IMR-90 (cell line): ENCODE results near the gene IYD. TPM values are rescaled to one million over a fixed set of nuclear protein-coding genes. Genes with fewer than 3 reads are reported as not detected.

Source experiments
- ATAC-seq: fragments of 200-7000 bp; cut with Tn5 transposase; 2 replicates; pipeline ENCODE4 v1.9.1; 2020; ENCODE audit warnings: low read depth, mild to moderate bottlenecking, moderate library complexity
- BruUV-seq: library from RNA; stranded (reverse); fragments of 400-500 nt; replicated peaks from 2 replicates; lab custom pipeline; 2021; lab: Mats Ljungman, UMichigan
- CTCF ChIA-PET: fragments of 300-600 bp; formaldehyde crosslinking; extraction: SDS; loops from one replicate; lab custom pipeline; 2021; ENCODE audit warnings: antibody characterized with exemption; lab: Yijun Ruan, JAX
- POLR2A ChIA-PET: fragments of 300-600 bp; sonication (Branson Sonifier 250); formaldehyde crosslinking; loops from one replicate; lab custom pipeline; 2022; ENCODE audit warnings: antibody characterized with exemption; ENCODE audit not compliant: unreplicated experiment; lab: Charles Lee
- DNase-seq: peaks from one replicate; pipeline ENCODE4 v3.0.0; 2013
- H2AFZ ChIP-seq: replicated peaks from 2 replicates; pipeline ENCODE3; 2013; ENCODE audit warnings: low read length, mild to moderate bottlenecking; ENCODE audit not compliant: poor library complexity
- H2AK5ac ChIP-seq: 2 replicates; pipeline ENCODE4 v1.6.1; 2013; ENCODE audit warnings: low read depth, low read length, inconsistent platforms
- H2AK9ac ChIP-seq: replicated peaks from 2 replicates; pipeline ENCODE3; 2013; ENCODE audit warnings: mild to moderate bottlenecking, low read depth, low read length, moderate library complexity; ENCODE audit not compliant: poor library complexity
- H2BK120ac ChIP-seq: 2 replicates; pipeline ENCODE4 v1.6.1; 2013; ENCODE audit warnings: low read depth, low read length, inconsistent platforms
- H2BK15ac ChIP-seq: 3 replicates; pipeline ENCODE4 v1.6.1; 2013; ENCODE audit warnings: low read depth, low read length, inconsistent platforms
- H2BK20ac ChIP-seq: 2 replicates; pipeline ENCODE4 v1.6.1; 2013; ENCODE audit warnings: low read depth, mild to moderate bottlenecking, inconsistent platforms, low read length, moderate library complexity
- H2BK5ac ChIP-seq: 2 replicates; pipeline ENCODE4 v1.6.1; 2013; ENCODE audit warnings: mild to moderate bottlenecking, low read depth, low read length, inconsistent platforms; ENCODE audit not compliant: poor library complexity, severe bottlenecking
- H3K14ac ChIP-seq: replicated peaks from 2 replicates; pipeline ENCODE4 v1.6.1; 2013; ENCODE audit warnings: low read depth, low read length, inconsistent platforms
- H3K18ac ChIP-seq: 2 replicates; pipeline ENCODE4 v1.6.1; 2013; ENCODE audit warnings: low read depth, low read length, control low read depth
- H3K23ac ChIP-seq: 2 replicates; pipeline ENCODE4 v1.6.1; 2013; ENCODE audit warnings: low read depth, low read length, inconsistent platforms
- H3K27ac ChIP-seq: 2 replicates; pipeline ENCODE4 v1.5.1; 2013; ENCODE audit warnings: mild to moderate bottlenecking, control low read depth, low read length; ENCODE audit not compliant: insufficient read depth
- H3K27me3 ChIP-seq: 2 replicates; pipeline ENCODE4 v1.6.1; 2013; ENCODE audit warnings: low read length; ENCODE audit not compliant: control insufficient read depth, insufficient read depth
- H3K36me3 ChIP-seq: 2 replicates; pipeline ENCODE4 v1.6.1; 2013; ENCODE audit warnings: low read length, mixed read lengths; ENCODE audit not compliant: control insufficient read depth, insufficient read depth
- H3K4ac ChIP-seq: 2 replicates; pipeline ENCODE4 v1.6.1; 2013; ENCODE audit warnings: low read depth, low read length, inconsistent platforms
- H3K4me1 ChIP-seq: 2 replicates; pipeline ENCODE4 v1.6.1; 2013; ENCODE audit warnings: low read length, mixed read lengths; ENCODE audit not compliant: control insufficient read depth, insufficient read depth
- H3K4me2 ChIP-seq: 2 replicates; pipeline ENCODE4 v1.6.1; 2013; ENCODE audit warnings: low read depth, mild to moderate bottlenecking, control low read depth, low read length, moderate library complexity
- H3K4me3 ChIP-seq: 2 replicates; pipeline ENCODE4 v1.5.1; 2013; ENCODE audit warnings: low read depth, mild to moderate bottlenecking, control low read depth, low read length, moderate library complexity; ENCODE audit not compliant: insufficient read depth
- H3K56ac ChIP-seq: 2 replicates; pipeline ENCODE4 v1.6.1; 2013; ENCODE audit warnings: low read length, inconsistent platforms; ENCODE audit not compliant: insufficient read depth; ENCODE audit errors: extremely low read depth
- H3K79me1 ChIP-seq, 2 experiments: 2 replicates each; pipeline ENCODE4 v1.6.1; 2013; ENCODE audit warnings: low read length in 2 of 2, inconsistent platforms in 1 of 2, low read depth in 1 of 2
- H3K9ac ChIP-seq: 2 replicates; pipeline ENCODE4 v1.6.1; 2013; ENCODE audit warnings: low read depth, low read length, control low read depth
- H3K9me1 ChIP-seq: 2 replicates; pipeline ENCODE4 v1.6.1; 2013; ENCODE audit warnings: low read length, inconsistent platforms; ENCODE audit not compliant: insufficient read depth
- H3K9me3 ChIP-seq: 2 replicates; pipeline ENCODE4 v1.6.1; 2013; ENCODE audit warnings: low read length; ENCODE audit not compliant: control insufficient read depth, insufficient read depth
- H4K20me1 ChIP-seq: 2 replicates; pipeline ENCODE4 v1.6.1; 2013; ENCODE audit warnings: low read length, inconsistent platforms; ENCODE audit not compliant: insufficient read depth
- H4K5ac ChIP-seq: 2 replicates; pipeline ENCODE4 v1.6.1; 2013; ENCODE audit warnings: mild to moderate bottlenecking, low read depth, low read length, control low read depth
- H4K8ac ChIP-seq, 2 experiments: 2 replicates each; pipeline ENCODE4 v1.6.1; 2013; ENCODE audit warnings: low read depth in 2 of 2, low read length in 2 of 2, control low read depth in 1 of 2, inconsistent platforms in 1 of 2
- H4K91ac ChIP-seq: 2 replicates; pipeline ENCODE4 v1.6.1; 2013; ENCODE audit warnings: low read depth, low read length, inconsistent platforms; ENCODE audit not compliant: insufficient read depth
- BHLHE40 ChIP-seq: fragments of 150-350 bp; IDR thresholded peaks from 2 replicates; pipeline ENCODE4 v1.6.1; 2016; ENCODE audit warnings: mild to moderate bottlenecking, low read depth, low read length
- CEBPB ChIP-seq: IDR thresholded peaks from 2 replicates; pipeline ENCODE4 v1.6.1; 2012; ENCODE audit warnings: low read depth, low read length, improper control_type of control experiment
- CHD1 ChIP-seq: IDR thresholded peaks from 2 replicates; pipeline ENCODE4 v1.6.1; 2012; ENCODE audit warnings: low read depth, low read length, improper control_type of control experiment
- CTCF ChIP-seq: conservative IDR thresholded peaks from 2 replicates; pipeline ENCODE4 v1.5.1; 2012; ENCODE audit warnings: mild to moderate bottlenecking, low read depth, low read length, improper control_type of control experiment
- ELK1 ChIP-seq: fragments of 150-350 bp; IDR thresholded peaks from 2 replicates; pipeline ENCODE4 v1.6.1; 2016; ENCODE audit warnings: low read depth, mild to moderate bottlenecking, low read length, moderate library complexity, borderline replicate concordance
- FOS ChIP-seq: fragments of 150-350 bp; IDR thresholded peaks from 2 replicates; pipeline ENCODE4 v1.6.1; 2016; ENCODE audit warnings: low read depth, low read length
- MAFK ChIP-seq: IDR thresholded peaks from 2 replicates; pipeline ENCODE4 v1.6.1; 2012; ENCODE audit warnings: low read depth, low read length, improper control_type of control experiment
- MAZ ChIP-seq: IDR thresholded peaks from 2 replicates; pipeline ENCODE4 v1.6.1; 2012; ENCODE audit warnings: low read depth, mild to moderate bottlenecking, low read length, improper control_type of control experiment, moderate library complexity, borderline replicate concordance
- NFE2L2 ChIP-seq: fragments of 150-350 bp; IDR thresholded peaks from 2 replicates; pipeline ENCODE4 v1.6.1; 2016; ENCODE audit warnings: low read depth, mild to moderate bottlenecking, low read length
- POLR2A ChIP-seq: IDR thresholded peaks from 2 replicates; pipeline ENCODE4 v1.6.1; 2012; ENCODE audit warnings: mild to moderate bottlenecking, low read depth, low read length
- RAD21 ChIP-seq: IDR thresholded peaks from 2 replicates; pipeline ENCODE4 v1.6.1; 2012; ENCODE audit warnings: low read length, improper control_type of control experiment
- RCOR1 ChIP-seq: IDR thresholded peaks from 2 replicates; pipeline ENCODE4 v1.6.1; 2012; ENCODE audit warnings: mild to moderate bottlenecking, low read length, improper control_type of control experiment; ENCODE audit not compliant: insufficient replicate concordance
- RFX5 ChIP-seq: IDR thresholded peaks from 2 replicates; pipeline ENCODE4 v1.8.0; 2012; ENCODE audit warnings: low read depth, mild to moderate bottlenecking, low read length, moderate library complexity
- USF2 ChIP-seq: fragments of 150-350 bp; IDR thresholded peaks from 2 replicates; pipeline ENCODE4 v1.6.1; 2017; ENCODE audit warnings: mild to moderate bottlenecking, antibody characterized with exemption, low read length, low read depth
- WGBS, 2 experiments: methylation state at CpG; one replicate each; pipeline versions ENCODE4 v1.1.5 to v1.1.7; 2013; ENCODE audit warnings: missing lambda C conversion rate in 2 of 2; ENCODE audit not compliant: insufficient read length in 1 of 2; ENCODE audit errors: extremely low coverage in 2 of 2; 5-methylcytosine and 5-hydroxymethylcytosine counted together
- dilution Hi-C: fragments of 300-500 bp; cut with HindIII; formaldehyde crosslinking; loops from one replicate; pipeline ENCODE4 v1.14.3; 2018; ENCODE audit warnings: low sequenced_read_pairs; ENCODE audit not compliant: unreplicated experiment
- in situ Hi-C: fragments of 300-500 bp; cut with MboI; formaldehyde crosslinking; loops from 3 replicates; pipeline ENCODE4 v1.14.3; 2019; ENCODE audit warnings: low sequenced_read_pairs, inconsistent platforms, mixed read lengths
- intact Hi-C: fragments of 100-400 bp; cut with micrococcal nuclease; formaldehyde crosslinking; loops from 2 replicates; pipeline ENCODE4 v1.10.0; 2022
- polyA plus RNA-seq, 3 experiments: library from polyadenylated mRNA; depleted of rRNA; stranded (reverse); fragments of >200 nt; gene quantifications; 2 replicates each; pipeline ENCODE4 v1.2.3, GENCODE V29; 2012; ENCODE audit warnings: low replicate concordance in 1 of 3
- total RNA-seq: library from RNA; depleted of rRNA; stranded (reverse); fragments of >200 nt; gene quantifications from 2 replicates; pipeline ENCODE4 v1.2.3, GENCODE V29; 2012

IYD gene
- total and polyA plus RNA-seq, 2 of the 4 experiments (the other 2 are of a cell fraction) = not detected

GRCh38 chr6:150453357-150453756 lies 84.5 kb downstream of the IYD start:
- intact Hi-C loops (no loop called here), in situ Hi-C loops (no loop called here), dilution Hi-C loops (no loop called here)
- WGBS, 2 experiments = no CpG with 5 or more reads among the region's 2 CpGs
- no peak overlapping the region for H2AK5ac ChIP-seq
- no peak overlapping the region for H3K56ac ChIP-seq
- H2BK5ac ChIP-seq = no peak overlapping the region
- no peak overlapping the region for H2BK20ac ChIP-seq
- H3K14ac ChIP-seq = no peak overlapping the region
- H3K18ac ChIP-seq = no peak overlapping the region
- H3K4me3 ChIP-seq = no peak overlapping the region
- no peak overlapping the region for H2AK9ac ChIP-seq
- H4K5ac ChIP-seq = no peak overlapping the region
- H2BK15ac ChIP-seq = no peak overlapping the region
- H3K23ac ChIP-seq = no peak overlapping the region
- H3K79me1 ChIP-seq = no peaks in the 10 kb centered on the region
- H2AFZ ChIP-seq = no peak overlapping the region
- no peak overlapping the region for H3K4me2 ChIP-seq
- H3K9ac ChIP-seq = no peak overlapping the region
- DNase-seq (no peak), ATAC-seq (no peak)
- no peak for TF ChIP-seq CHD1
- no peak for TF ChIP-seq RCOR1
- no peak for TF ChIP-seq FOS
- TF ChIP-seq CTCF = no peak
- no peak for TF ChIP-seq BHLHE40
- no peak for TF ChIP-seq CEBPB
- no peak for TF ChIP-seq ELK1
- TF ChIP-seq NFE2L2 = no peak
- TF ChIP-seq USF2 = no peak
- TF ChIP-seq MAFK = no peak
- no peak for TF ChIP-seq RAD21
- no peak for TF ChIP-seq POLR2A
- no peak for TF ChIP-seq MAZ
- TF ChIP-seq RFX5 = no peak
- no peak overlapping the region for H3K27ac ChIP-seq
- POLR2A ChIA-PET = no interaction called here
- no peaks in the 10 kb centered on the region for H3K9me1 ChIP-seq
- no peak overlapping the region for H2BK120ac ChIP-seq
- no peaks in the 10 kb centered on the region for H3K9me3 ChIP-seq
- H3K4ac ChIP-seq = no peak overlapping the region
- H4K20me1 ChIP-seq = no peaks in the 10 kb centered on the region
- no peaks in the 10 kb centered on the region for H3K36me3 ChIP-seq
- H3K27me3 ChIP-seq = no peaks in the 10 kb centered on the region
- H4K91ac ChIP-seq = no peak overlapping the region
- H4K8ac ChIP-seq = no peak overlapping the region
- no TSS peak for BruUV-seq
- no peaks in the 10 kb centered on the region for H3K4me1 ChIP-seq
- CTCF ChIA-PET = no interaction called here
